Trophoblast cell (in vitro differentiated cells and primary cell): ENCODE results near the gene SLC35B2.
A peak's percentile ranks its signal among the peaks of the same experiment; 100 is the strongest.

ENCODE experiments used
- DNase-seq, 2 donors: peaks; one replicate each; pipeline ENCODE4 v3.0.0-alpha.2; 2016
- H2AFZ ChIP-seq: 2 replicates; pipeline ENCODE4 v1.6.1; 2013; ENCODE audit warnings: low read length, moderate library complexity, mild to moderate bottlenecking; ENCODE audit not compliant: insufficient read depth, poor library complexity
- H2AK5ac ChIP-seq: 2 replicates; pipeline ENCODE4 v1.6.1; 2013; ENCODE audit warnings: mild to moderate bottlenecking, low read length
- H2BK120ac ChIP-seq: 2 replicates; pipeline ENCODE4 v1.6.1; 2013; ENCODE audit warnings: low read length, mild to moderate bottlenecking, moderate library complexity; ENCODE audit not compliant: insufficient read depth, poor library complexity
- H2BK12ac ChIP-seq: 2 replicates; pipeline ENCODE4 v1.6.1; 2013; ENCODE audit warnings: mild to moderate bottlenecking, low read length, moderate library complexity
- H2BK5ac ChIP-seq: 2 replicates; pipeline ENCODE4 v1.6.1; 2013; ENCODE audit warnings: low read length, low read depth, moderate library complexity, mild to moderate bottlenecking; ENCODE audit not compliant: poor library complexity
- H3K14ac ChIP-seq: 2 replicates; pipeline ENCODE4 v1.6.1; 2013; ENCODE audit warnings: mild to moderate bottlenecking, low read length
- H3K18ac ChIP-seq: 2 replicates; pipeline ENCODE4 v1.6.1; 2013; ENCODE audit warnings: mild to moderate bottlenecking, low read length
- H3K23ac ChIP-seq: 2 replicates; pipeline ENCODE4 v1.6.1; 2013; ENCODE audit warnings: low read length
- H3K27ac ChIP-seq: 2 replicates; pipeline ENCODE4 v1.5.1; 2013; ENCODE audit warnings: low read depth, mild to moderate bottlenecking, inconsistent platforms, low read length, moderate library complexity
- H3K27me3 ChIP-seq: 2 replicates; pipeline ENCODE4 v1.6.1; 2013; ENCODE audit warnings: inconsistent platforms, mild to moderate bottlenecking, low read length, moderate library complexity; ENCODE audit not compliant: insufficient read depth
- H3K36me3 ChIP-seq, 2 experiments: 1 replicate in 1 of 2; 2 replicates in 1 of 2; pipeline ENCODE4 v1.6.1; 2013; ENCODE audit warnings: low read length in 2 of 2, mild to moderate bottlenecking in 2 of 2, moderate library complexity in 1 of 2; ENCODE audit not compliant: insufficient read depth in 2 of 2, control insufficient read depth in 1 of 2
- H3K4ac ChIP-seq: 2 replicates; pipeline ENCODE4 v1.6.1; 2013; ENCODE audit warnings: low read depth, mild to moderate bottlenecking, low read length, moderate library complexity
- H3K4me1 ChIP-seq, 2 experiments: 1 replicate in 1 of 2; 2 replicates in 1 of 2; pipeline ENCODE4 v1.6.1; 2013; ENCODE audit warnings: low read length in 2 of 2, mild to moderate bottlenecking in 2 of 2, moderate library complexity in 1 of 2; ENCODE audit not compliant: insufficient read depth in 2 of 2, control insufficient read depth in 1 of 2
- H3K4me2 ChIP-seq: 2 replicates; pipeline ENCODE4 v1.6.1; 2013; ENCODE audit warnings: inconsistent platforms, mild to moderate bottlenecking, low read length, moderate library complexity
- H3K4me3 ChIP-seq: 2 replicates; pipeline ENCODE4 v1.5.1; 2013; ENCODE audit warnings: mild to moderate bottlenecking, low read depth, low read length, inconsistent platforms
- H3K79me1 ChIP-seq: one replicate; pipeline ENCODE4 v1.6.1; 2013; ENCODE audit warnings: low read length
- H3K79me2 ChIP-seq: 2 replicates; pipeline ENCODE4 v1.6.1; 2013; ENCODE audit warnings: low read length, mild to moderate bottlenecking; ENCODE audit not compliant: control insufficient read depth, insufficient read depth, poor library complexity
- H3K9ac ChIP-seq: 2 replicates; pipeline ENCODE4 v1.6.1; 2013; ENCODE audit warnings: mild to moderate bottlenecking, low read length
- H3K9me3 ChIP-seq: 2 replicates; pipeline ENCODE4 v1.6.1; 2013; ENCODE audit warnings: low read depth, mild to moderate bottlenecking, control low read depth, inconsistent platforms, low read length; ENCODE audit not compliant: insufficient read depth
- H4K12ac ChIP-seq: 2 replicates; pipeline ENCODE4 v1.6.1; 2013; ENCODE audit warnings: low read depth, mild to moderate bottlenecking, low read length, moderate library complexity
- H4K8ac ChIP-seq: 2 replicates; pipeline ENCODE4 v1.6.1; 2013; ENCODE audit warnings: low read depth, mild to moderate bottlenecking, low read length, moderate library complexity
- H4K91ac ChIP-seq: one replicate; pipeline ENCODE4 v1.6.1; 2013; ENCODE audit warnings: low read depth, mild to moderate bottlenecking, low read length, moderate library complexity
- WGBS: extraction: QIAGEN DNeasy Blood & Tissue Kit; methylation state at CpG from one replicate; pipeline ENCODE4 v1.1.7; 2013; ENCODE audit warnings: missing lambda C conversion rate; ENCODE audit not compliant: insufficient read length, insufficient coverage; ENCODE audit errors: extremely low coverage; 5-methylcytosine and 5-hydroxymethylcytosine counted together

Gene SLC35B2

DNA sequence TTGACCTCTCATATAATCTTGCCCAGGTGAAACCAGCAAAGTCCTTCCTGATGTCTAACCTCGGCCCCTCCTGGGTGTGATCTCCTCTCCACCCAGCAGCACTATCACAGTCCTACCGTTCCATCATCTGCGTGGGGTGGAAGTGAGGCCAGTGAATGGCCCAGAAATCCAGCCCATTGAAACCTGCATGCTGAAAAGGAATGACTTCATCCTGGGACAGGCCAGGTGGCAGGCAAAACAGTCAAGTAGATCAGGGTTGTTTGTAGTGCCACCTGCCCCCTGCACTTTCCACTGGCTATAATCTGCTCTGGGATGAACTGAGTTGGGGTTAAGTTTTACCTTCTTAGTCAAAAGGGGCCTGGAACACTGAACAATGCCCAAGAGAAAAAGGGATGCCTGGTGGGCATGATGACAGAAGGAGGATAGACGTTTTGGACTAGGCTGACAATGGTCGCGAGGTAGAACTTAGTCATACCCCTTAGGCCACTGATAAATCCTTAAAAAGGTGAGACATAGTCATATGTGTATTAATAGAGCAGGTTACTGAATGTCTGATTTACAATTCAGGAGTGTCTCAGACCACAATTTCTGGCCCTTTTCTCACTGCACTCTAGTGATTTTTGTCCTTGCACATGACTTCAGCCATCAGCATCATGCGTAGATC lies 18.5 kb downstream of the SLC35B2 start:
- Histone ChIP-seq H3K4me2 (no peak overlapping the region), H3K23ac (peak overlapping the region; percentile 28), H3K9me3 (peaks cover 4% of the 10 kb centered on the region), H3K9ac (no peak overlapping the region), H4K12ac (no peak overlapping the region), H3K79me2 (peaks cover 2% of the 10 kb centered on the region), H3K27me3 (no peaks in the 10 kb centered on the region), H2BK12ac (no peak overlapping the region), H3K79me1 (peaks cover 13% of the 10 kb centered on the region), H4K8ac (no peak overlapping the region), H3K14ac (no peak overlapping the region), H3K4me1 (peaks cover 12 to 14% of the 10 kb centered on the region in 2 experiments), H3K27ac (no peak overlapping the region), H2BK120ac (no peak overlapping the region), H2AK5ac (no peak overlapping the region), H2BK5ac (no peak overlapping the region), H3K36me3 (peaks cover 3 to 11% of the 10 kb centered on the region in 2 experiments), H3K4me3 (no peak overlapping the region), H4K91ac (no peak overlapping the region), H3K4ac (no peak overlapping the region), H2AFZ (no peak overlapping the region), H3K18ac (no peak overlapping the region)
- WGBS, result no CpG with 5 or more reads among the region's 7 CpGs
- no peak for DNase-seq

DNA sequence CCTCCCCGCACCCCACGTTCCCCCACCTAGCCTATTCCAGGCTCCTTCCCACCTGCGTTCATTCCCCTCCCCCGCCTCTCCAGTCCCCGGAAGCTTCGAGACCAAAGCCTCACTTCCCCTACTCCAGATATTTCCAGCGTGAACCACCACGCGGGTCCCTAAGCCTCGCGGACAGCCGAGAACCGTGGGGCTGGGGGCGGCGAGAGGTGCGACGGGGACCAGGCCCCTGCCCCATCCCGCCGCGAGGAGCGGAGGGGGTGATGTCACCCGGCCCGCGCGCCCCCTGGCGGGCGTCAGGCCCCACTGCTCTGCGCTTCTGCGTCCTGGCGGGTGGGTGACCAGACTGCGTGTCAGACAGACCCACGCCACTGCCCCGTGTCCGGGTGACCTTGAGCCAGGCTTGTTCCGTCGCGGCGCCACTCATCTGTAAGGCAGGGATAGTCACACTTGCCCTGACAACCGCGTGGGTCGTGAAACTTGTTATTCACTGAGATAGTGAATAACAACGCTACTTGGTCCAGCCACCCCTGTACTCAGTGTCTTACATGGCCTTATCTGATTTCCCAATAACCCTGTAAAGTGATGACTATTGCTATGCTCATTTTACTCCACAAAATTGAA lies 19.4 kb downstream of the SLC35B2 start:
- Histone ChIP-seq H3K14ac (peak overlapping the region; percentile 84), H3K79me2 (peaks cover 2% of the 10 kb centered on the region), H3K36me3 (peaks cover 8 to 19% of the 10 kb centered on the region in 2 experiments), H2BK120ac (peak overlapping the region; percentile 77), H2BK12ac (peak overlapping the region; percentile 70), H3K27me3 (no peaks in the 10 kb centered on the region), H3K79me1 (peaks cover 18% of the 10 kb centered on the region), H3K27ac (peak overlapping the region; percentile 22), H3K4me2 (peak overlapping the region; percentile 91), H3K9me3 (peaks cover 4% of the 10 kb centered on the region), H3K18ac (peak overlapping the region; percentile 71), H4K12ac (peak overlapping the region; percentile 14), H2AK5ac (peak overlapping the region; percentile 57), H2AFZ (peak overlapping the region; percentile 96), H2BK5ac (peak overlapping the region; percentile 47), H4K91ac (peak overlapping the region; percentile 84), H3K23ac (no peak overlapping the region), H3K9ac (peak overlapping the region; percentile 56), H4K8ac (peak overlapping the region; percentile 96), H3K4me1 (peaks cover 16 to 23% of the 10 kb centered on the region in 2 experiments), H3K4me3 (peak overlapping the region; percentile 75), H3K4ac (peak overlapping the region; percentile 53)
- no CpG with 5 or more reads among the region's 42 CpGs for WGBS
- DNase-seq, result peak; percentile 66 to 86

DNA sequence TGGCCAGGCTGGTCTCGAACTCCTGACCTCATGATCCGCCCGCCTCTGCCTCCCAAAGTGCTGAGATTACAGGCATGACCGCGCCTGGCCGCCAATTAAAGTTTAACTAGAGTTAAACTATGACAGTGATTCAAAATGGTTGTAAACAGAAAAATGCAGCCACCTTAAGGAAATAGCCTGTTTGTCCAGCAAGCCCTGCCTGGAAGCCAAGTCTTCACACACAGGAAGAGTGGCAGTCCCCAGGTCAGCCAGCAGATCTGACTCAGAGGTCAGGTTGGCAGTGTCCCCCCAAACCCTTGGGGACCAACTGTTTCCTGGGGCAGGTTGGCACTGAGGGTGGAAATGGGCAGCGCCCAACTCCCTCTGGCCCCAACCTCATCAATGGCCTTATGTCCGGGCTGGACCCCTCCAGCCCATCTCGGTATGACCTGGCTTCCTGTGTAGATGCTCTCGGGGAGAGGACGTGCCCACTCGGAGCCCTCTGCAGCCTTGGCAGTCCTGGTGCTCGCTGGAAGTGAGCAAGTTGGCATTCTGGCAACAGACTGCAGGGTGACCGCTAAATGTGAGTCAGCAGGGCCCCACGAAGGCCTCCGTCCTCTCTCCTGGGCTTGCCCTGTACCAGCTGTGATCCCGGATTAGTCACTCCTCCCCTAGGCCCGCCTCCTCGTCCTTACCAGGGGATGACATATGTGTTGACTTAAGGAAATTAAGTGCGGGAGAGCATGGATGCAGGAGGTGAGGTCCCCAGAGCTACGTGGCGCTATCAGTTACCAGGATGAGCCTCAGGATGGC lies 20.1 kb downstream of the SLC35B2 start:
- no peak overlapping the region for H3K4ac ChIP-seq
- H4K8ac ChIP-seq, result peak overlapping the region; percentile 96
- H4K91ac ChIP-seq, result peak overlapping the region; percentile 84
- H3K4me1 ChIP-seq, result peaks cover 16 to 24% of the 10 kb centered on the region in 2 experiments
- peaks cover 12 to 25% of the 10 kb centered on the region in 2 experiments for H3K36me3 ChIP-seq
- no peak overlapping the region for H4K12ac ChIP-seq
- H3K14ac ChIP-seq, result peak overlapping the region; percentile 11
- H3K79me1 ChIP-seq, result peaks cover 19% of the 10 kb centered on the region
- H3K18ac ChIP-seq, result peak overlapping the region; percentile 61
- no peak overlapping the region for H3K9ac ChIP-seq
- no CpG with 5 or more reads among the region's 22 CpGs for WGBS
- DNase-seq, result peak; percentile 76 to 78
- H3K23ac ChIP-seq, result no peak overlapping the region
- peak overlapping the region; percentile 75 for H2BK12ac ChIP-seq
- H2BK5ac ChIP-seq, result no peak overlapping the region
- peak overlapping the region; percentile 96 for H2AFZ ChIP-seq
- peak overlapping the region; percentile 85 for H2AK5ac ChIP-seq
- no peak overlapping the region for H3K27ac ChIP-seq
- H3K79me2 ChIP-seq, result peaks cover 2% of the 10 kb centered on the region
- peak overlapping the region; percentile 77 for H2BK120ac ChIP-seq
- no peaks in the 10 kb centered on the region for H3K27me3 ChIP-seq
- peak overlapping the region; percentile 91 for H3K4me2 ChIP-seq
- H3K9me3 ChIP-seq, result peaks cover 2% of the 10 kb centered on the region
- peak overlapping the region; percentile 75 for H3K4me3 ChIP-seq

DNA sequence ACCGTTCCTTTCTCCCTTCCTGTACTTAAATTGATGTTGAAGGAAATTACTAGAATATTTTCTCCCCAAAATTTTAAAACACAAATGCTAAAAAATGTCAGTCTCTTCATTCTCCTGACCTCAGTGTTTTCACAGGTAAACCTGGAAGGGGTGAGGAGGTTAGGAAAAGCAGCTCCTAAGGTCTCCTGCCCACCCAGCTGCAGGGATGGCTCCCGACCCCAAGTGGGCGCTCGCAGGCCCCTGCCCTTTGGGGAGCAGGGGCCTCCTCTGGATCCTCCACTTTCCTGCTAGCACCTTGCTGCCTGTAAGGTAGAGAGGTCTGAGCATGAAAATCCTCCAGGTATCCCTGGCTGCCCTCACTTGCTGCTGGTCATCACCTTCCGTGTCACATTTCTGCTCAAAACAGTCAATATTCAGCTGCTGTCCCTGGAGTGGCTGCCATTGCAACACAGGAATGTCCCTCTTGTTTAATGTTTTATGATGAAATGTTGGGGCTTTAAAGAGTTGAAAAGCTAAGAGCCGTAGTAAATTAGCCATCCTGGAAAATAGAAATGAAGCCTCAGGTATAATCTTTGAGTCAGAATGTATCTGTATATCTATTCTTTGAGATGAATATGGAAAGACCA lies 21.3 kb downstream of the SLC35B2 start:
- Histone ChIP-seq H3K27me3 (no peaks in the 10 kb centered on the region), H2BK5ac (no peak overlapping the region), H2BK12ac (no peak overlapping the region), H3K27ac (no peak overlapping the region), H3K4me2 (no peak overlapping the region), H3K36me3 (peaks cover 18 to 34% of the 10 kb centered on the region in 2 experiments), H3K79me1 (peaks cover 21% of the 10 kb centered on the region), H2AK5ac (no peak overlapping the region), H2BK120ac (no peak overlapping the region), H3K79me2 (peaks cover 2% of the 10 kb centered on the region), H4K12ac (no peak overlapping the region), H2AFZ (no peak overlapping the region), H4K8ac (no peak overlapping the region), H3K9me3 (peaks cover 6% of the 10 kb centered on the region), H3K4me3 (no peak overlapping the region), H3K4ac (no peak overlapping the region), H4K91ac (no peak overlapping the region), H3K9ac (no peak overlapping the region), H3K4me1 (peaks cover 16 to 28% of the 10 kb centered on the region in 2 experiments), H3K14ac (no peak overlapping the region), H3K23ac (no peak overlapping the region), H3K18ac (no peak overlapping the region)
- WGBS, result no CpG with 5 or more reads among the region's 6 CpGs
- DNase-seq, result peak in 1 of 2 donors; percentile 23
